Muscle of arm (tissue), 14 donors: Measurements from ENCODE around the gene RTN4RL2. TPM values are rescaled to one million over a fixed set of nuclear protein-coding genes. Genes with fewer than 3 reads are reported as not detected.

Experiments
- DNase-seq: peaks from one replicate; pipeline ENCODE4 v3.0.0-alpha.2; 2013
- long read RNA-seq, 11 donors: transcript quantifications; one replicate each; lab custom pipeline, GENCODE V29; 2026
- polyA plus RNA-seq, 12 donors: library from polyadenylated mRNA; unstranded; fragments of 120-200 nt; gene quantifications; one replicate each; pipeline ENCODE4 v1.2.1, GENCODE V29; 2013; ENCODE audit not compliant: insufficient read length in 12 of 12

Gene RTN4RL2
- polyA plus RNA-seq = 10 to 100 TPM in 10 of 12 donors, 1 to 10 TPM in 1, not detected in 1; 9.0 to 43.3 (median 24.2) TPM
- long read RNA-seq, donor 1, partial matches to known transcripts = 69 of 69 reads
- long read RNA-seq, donor 1, other reads (novel, unspliced or antisense) = 0 of 69 reads
- long read RNA-seq, donor 2, transcript RTN4RL2-201 (3 exons, 2,203 nt) = major isoform, 16 of 22 reads
- long read RNA-seq, donor 2, partial matches to known transcripts = 6 of 22 reads
- long read RNA-seq, donor 2, other reads (novel, unspliced or antisense) = 0 of 22 reads
- long read RNA-seq, donor 3, partial matches to known transcripts = 0 of 3 reads
- long read RNA-seq, donor 3, other reads (novel, unspliced or antisense) = 0 of 3 reads
- long read RNA-seq, donor 4, partial matches to known transcripts = 0 of 3 reads
- long read RNA-seq, donor 4, other reads (novel, unspliced or antisense) = 0 of 3 reads
- long read RNA-seq, donor 5 = 0 reads
- long read RNA-seq, donor 6, partial matches to known transcripts = 0 of 2 reads
- long read RNA-seq, donor 6, other reads (novel, unspliced or antisense) = 0 of 2 reads
- long read RNA-seq, donor 7, partial matches to known transcripts = 0 of 2 reads
- long read RNA-seq, donor 7, other reads (novel, unspliced or antisense) = 0 of 2 reads
- long read RNA-seq, donor 8, transcript RTN4RL2-201 (3 exons, 2,203 nt) = major isoform, 26 of 32 reads
- long read RNA-seq, donor 8, partial matches to known transcripts = 6 of 32 reads
- long read RNA-seq, donor 8, other reads (novel, unspliced or antisense) = 0 of 32 reads
- long read RNA-seq, donor 9, partial matches to known transcripts = 99 of 100 reads
- long read RNA-seq, donor 9, other reads (novel, unspliced or antisense) = 0 of 100 reads
- long read RNA-seq, donor 10, transcript RTN4RL2-201 (3 exons, 2,203 nt) = major isoform, 12 of 12 reads
- long read RNA-seq, donor 10, partial matches to known transcripts = 0 of 12 reads
- long read RNA-seq, donor 10, other reads (novel, unspliced or antisense) = 0 of 12 reads
- long read RNA-seq, donor 11, transcript RTN4RL2-201 (3 exons, 2,203 nt) = major isoform, 5 of 5 reads
- long read RNA-seq, donor 11, partial matches to known transcripts = 0 of 5 reads
- long read RNA-seq, donor 11, other reads (novel, unspliced or antisense) = 0 of 5 reads

- DNase-seq = peak; percentile 48
Observed at GRCh38 chr11:57460022-57460757, at the start of gene RTN4RL2. TSS of gene RTN4RL2 (plus strand) at chr11:57460528. CDS start at chr11:57460866, 338 bp downstream.

- no peak for DNase-seq
Observed at GRCh38 chr11:57413681-57414080, 46.6 kb upstream of the RTN4RL2 start.

GRCh38 chr11:57414612-57415212 lies 45.6 kb upstream of the RTN4RL2 start:
- no peak for DNase-seq

GRCh38 chr11:57416436-57416835 lies 43.9 kb upstream of the RTN4RL2 start:
- no peak for DNase-seq

- no peak for DNase-seq
Observed at GRCh38 chr11:57417056-57417455, 43.3 kb upstream of the RTN4RL2 start.

GRCh38 chr11:57418131-57418530 lies 42.2 kb upstream of the RTN4RL2 start:
- DNase-seq = no peak

- DNase-seq = no peak
Observed at GRCh38 chr11:57419146-57419545, 41.2 kb upstream of the RTN4RL2 start.

GRCh38 chr11:57421066-57421465 lies 39.3 kb upstream of the RTN4RL2 start:
- DNase-seq = no peak

- DNase-seq = no peak
Observed at GRCh38 chr11:57421805-57422204, 38.5 kb upstream of the RTN4RL2 start.

- DNase-seq = no peak
Observed at GRCh38 chr11:57422669-57423068, 37.7 kb upstream of the RTN4RL2 start.

- no peak for DNase-seq
Observed at GRCh38 chr11:57424137-57424791, 36.1 kb upstream of the RTN4RL2 start.

- peak; percentile 51 for DNase-seq
Observed at GRCh38 chr11:57424792-57425564, 35.4 kb upstream of the RTN4RL2 start.

GRCh38 chr11:57425565-57426438 lies 34.5 kb upstream of the RTN4RL2 start:
- peak; percentile 80 for DNase-seq

- no peak for DNase-seq
Observed at GRCh38 chr11:57426439-57426928, 33.8 kb upstream of the RTN4RL2 start.

- DNase-seq = peak; percentile 87
Observed at GRCh38 chr11:57426929-57427726, 33.2 kb upstream of the RTN4RL2 start, which contains the start of gene SLC43A3. TSS of gene SLC43A3 (minus strand) at chr11:57427121. CDS start at chr11:57426172, 949 bp downstream.

- DNase-seq = peak; percentile 96
Observed at GRCh38 chr11:57427727-57428082, 32.6 kb upstream of the RTN4RL2 start.

GRCh38 chr11:57428643-57429042 lies 31.7 kb upstream of the RTN4RL2 start:
- no peak for DNase-seq
